Endothelial cell of umbilical vein (primary cell): ENCODE measurements around the gene CEP72. TPM values are rescaled to one million over a fixed set of nuclear protein-coding genes. Genes with fewer than 3 reads are reported as not detected.

ENCODE experiments used
- BruUV-seq: library from RNA; stranded (reverse); fragments of 400-500 nt; replicated peaks from 2 replicates; lab custom pipeline; 2021; lab: Mats Ljungman, UMichigan
- CTCF ChIA-PET: fragments of 300-600, 350-600 bp; sonication (Branson Sonifier 250); formaldehyde crosslinking; loops from one replicate; lab custom pipeline; 2021; ENCODE audit warnings: antibody characterized with exemption, inconsistent platforms; lab: Charles Lee
- POLR2A ChIA-PET: fragments of 300-600, 350-600 bp; sonication (Branson Sonifier 250); formaldehyde crosslinking; loops from one replicate; lab custom pipeline; 2021; ENCODE audit warnings: antibody characterized with exemption, inconsistent platforms; lab: Charles Lee
- DNase-seq: peaks from one replicate; pipeline ENCODE4 v3.0.0-alpha.2; 2011; ENCODE audit warnings: low read depth, low spot score
- FAIRE-seq: peaks from 2 replicates; lab custom pipeline; 2011; peaks lifted over from hg19 to GRCh38; lab: Jason Lieb, UNC
- H2AFZ ChIP-seq: 2 replicates; pipeline ENCODE4 v1.6.0; 2012; ENCODE audit warnings: low read depth, low read length, control low read depth, inconsistent platforms
- H3K27ac ChIP-seq: 2 replicates; pipeline ENCODE4 v1.5.1; 2011; ENCODE audit warnings: low read depth, mild to moderate bottlenecking, control low read depth, low read length, moderate library complexity; ENCODE audit not compliant: insufficient read depth
- H3K27me3 ChIP-seq, 2 experiments: 2 replicates each; pipeline versions ENCODE4 v1.6.0 to v1.6.1; 2011; ENCODE audit warnings: low read length in 2 of 2, mixed read lengths in 1 of 2; ENCODE audit not compliant: control insufficient read depth in 2 of 2, insufficient read depth in 2 of 2
- H3K36me3 ChIP-seq, 2 experiments: 2 replicates in 1 of 2; 3 replicates in 1 of 2; pipeline ENCODE4 v1.5.1; 2011; ENCODE audit warnings: low read length in 2 of 2, mild to moderate bottlenecking in 1 of 2, moderate library complexity in 1 of 2; ENCODE audit not compliant: control insufficient read depth in 2 of 2, insufficient read depth in 2 of 2; ENCODE audit errors: extremely low read depth in 1 of 2
- H3K4me1 ChIP-seq: 3 replicates; pipeline ENCODE4 v1.5.1; 2011; ENCODE audit warnings: mild to moderate bottlenecking, low read length; ENCODE audit not compliant: control insufficient read depth, insufficient read depth; ENCODE audit errors: extremely low read depth
- H3K4me2 ChIP-seq: 2 replicates; pipeline ENCODE4 v1.6.1; 2011; ENCODE audit warnings: low read length, control low read depth, mixed read lengths; ENCODE audit not compliant: insufficient read depth
- H3K4me3 ChIP-seq, 3 experiments: fragments of 200-600 bp in 1 of 3; sonication (generic), shearing (Covaris generic) in 1 of 3; replicated peaks in 1 of 3; 2 replicates each; pipeline ENCODE4 v1.5.1; 2011 to 2016; ENCODE audit warnings: control low read depth in 3 of 3, low read length in 3 of 3, mild to moderate bottlenecking in 2 of 3, inconsistent platforms in 1 of 3, low read depth in 1 of 3, moderate library complexity in 1 of 3; ENCODE audit not compliant: insufficient read depth in 1 of 3
- H3K79me2 ChIP-seq: 2 replicates; pipeline ENCODE4 v1.6.0; 2012; ENCODE audit warnings: low read length, inconsistent platforms; ENCODE audit not compliant: control insufficient read depth, insufficient read depth
- H3K9ac ChIP-seq: replicated peaks from 2 replicates; pipeline ENCODE3; 2011; ENCODE audit warnings: low read length, control low read depth; ENCODE audit not compliant: insufficient read depth; ENCODE audit errors: extremely low read depth
- H3K9me1 ChIP-seq: replicated peaks from 3 replicates; pipeline ENCODE4 v1.6.0; 2011; ENCODE audit warnings: mild to moderate bottlenecking, low read length; ENCODE audit not compliant: control insufficient read depth, insufficient read depth; ENCODE audit errors: extremely low read depth
- H3K9me3 ChIP-seq: replicated peaks from 2 replicates; pipeline ENCODE4 v1.5.1; 2012; ENCODE audit warnings: low read length, inconsistent platforms; ENCODE audit not compliant: control insufficient read depth, insufficient read depth
- H4K20me1 ChIP-seq: replicated peaks from 2 replicates; pipeline ENCODE3; 2011; ENCODE audit warnings: mild to moderate bottlenecking, low read length; ENCODE audit not compliant: control insufficient read depth, insufficient read depth; ENCODE audit errors: extremely low read depth
- EZH2 ChIP-seq: IDR thresholded peaks from 2 replicates; pipeline ENCODE4 v1.6.1; 2012; ENCODE audit warnings: borderline replicate concordance, low read depth, mild to moderate bottlenecking, moderate library complexity, low read length, inconsistent platforms; ENCODE audit not compliant: severe bottlenecking
- FOS ChIP-seq: IDR thresholded peaks from 2 replicates; pipeline ENCODE4 v1.6.1; 2011; ENCODE audit warnings: mild to moderate bottlenecking, low read length, moderate library complexity, borderline replicate concordance; ENCODE audit not compliant: insufficient read depth
- GATA2 ChIP-seq: IDR thresholded peaks from 2 replicates; pipeline ENCODE4 v1.7.0; 2011; ENCODE audit warnings: low read depth, mild to moderate bottlenecking, moderate library complexity, mixed read lengths, low read length; ENCODE audit not compliant: insufficient read length, insufficient read depth
- JUN ChIP-seq: IDR thresholded peaks from 2 replicates; pipeline ENCODE4 v1.6.1; 2011; ENCODE audit warnings: borderline replicate concordance, low read depth; ENCODE audit not compliant: insufficient read length, insufficient read depth
- MYC ChIP-seq: IDR thresholded peaks from one replicate; pipeline ENCODE4 v1.6.1; 2011; ENCODE audit warnings: mild to moderate bottlenecking, low read depth, low read length
- POLR2A ChIP-seq: IDR thresholded peaks from 2 replicates; pipeline ENCODE4 v1.6.1; 2012; ENCODE audit warnings: low read depth, mild to moderate bottlenecking, control low read depth, low read length
- POLR2AphosphoS5 ChIP-seq: IDR thresholded peaks from 2 replicates; pipeline ENCODE4 v1.6.1; 2012; ENCODE audit warnings: low read depth, mild to moderate bottlenecking, control low read depth, low read length, moderate library complexity; ENCODE audit not compliant: insufficient read depth
- dilution Hi-C: fragments of 300-500 bp; cut with MboI; formaldehyde crosslinking; loops from one replicate; pipeline ENCODE4 v1.15.0; 2019; ENCODE audit warnings: low sequenced_read_pairs; ENCODE audit not compliant: extremely low pct_ligation_motif_present
- intact Hi-C: fragments of 100-400 bp; cut with micrococcal nuclease; formaldehyde crosslinking; loops from one replicate; pipeline ENCODE4 v1.10.0; 2022
- polyA plus RNA-seq, 4 experiments: library from polyadenylated mRNA; depleted of rRNA in 3 of 4; stranded (reverse) in 3 of 4; unstranded in 1 of 4; fragments of >200 nt; gene quantifications; 2 replicates each; pipeline versions ENCODE4 v1.2.1 to v1.2.3, GENCODE V29; 2011 to 2012; ENCODE audit warnings: missing spikeins in 1 of 4
- total RNA-seq: library from RNA; stranded (reverse); gene quantifications from 2 replicates; pipeline ENCODE4 v1.2.3, GENCODE V29; 2021
- TF ChIP-seq, protein P1 (sequence below): IDR thresholded peaks from 2 replicates; pipeline ENCODE4 v1.6.1; 2011; ENCODE audit not compliant: insufficient read depth, insufficient read length
- TF ChIP-seq, protein P2 (sequence below), 2 donors: IDR thresholded peaks; 1 replicate in 1 of 2; 2 replicates in 1 of 2; pipeline ENCODE4 v1.5.1; 2011; ENCODE audit warnings: low read length in 2 of 2, mild to moderate bottlenecking in 2 of 2, moderate library complexity in 2 of 2, control low read depth in 1 of 2, inconsistent platforms in 1 of 2, low read depth in 1 of 2; ENCODE audit not compliant: insufficient read depth in 1 of 2; ENCODE audit errors: extremely low read depth in 1 of 2

CEP72 gene
- total and polyA plus RNA-seq, 2 donors (not counting 3 experiments of a cell fraction or from before 2014, with no cell fraction given), result 2.9 to 9.5 TPM

DNA sequence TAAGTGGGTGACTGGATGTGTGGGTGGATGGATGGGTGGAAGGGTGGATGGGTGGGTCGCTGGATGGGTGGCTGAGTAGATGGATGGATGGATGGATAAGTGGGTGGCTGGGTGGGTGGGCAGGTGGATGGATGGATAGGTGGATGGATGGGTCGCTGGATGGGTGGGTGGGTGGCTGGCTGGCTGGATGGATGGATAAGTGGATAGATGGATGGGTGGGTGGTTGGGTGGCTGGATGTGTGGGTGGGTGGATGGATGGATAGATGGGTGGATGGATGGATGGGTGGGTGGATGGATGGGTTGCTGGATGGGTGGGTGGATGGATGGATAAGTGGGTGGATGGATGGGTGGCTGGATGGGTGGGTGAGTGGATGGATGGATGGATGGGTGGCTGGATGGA is 27.3 kb upstream of the CEP72 start:
- no peak overlapping the region for H3K9ac ChIP-seq
- H3K27me3 ChIP-seq, result peaks cover 0 to 4% of the 10 kb centered on the region in 2 experiments
- H3K4me1 ChIP-seq, result no peaks in the 10 kb centered on the region
- H3K9me3 ChIP-seq, result no peaks in the 10 kb centered on the region
- FAIRE-seq, result no peak
- TF ChIP-seq EZH2 (no peak), GATA2 (no peak), FOS (no peak), POLR2A (no peak), JUN (no peak), POLR2AphosphoS5 (no peak), MYC (no peak)
- TF ChIP-seq, protein P1, sequence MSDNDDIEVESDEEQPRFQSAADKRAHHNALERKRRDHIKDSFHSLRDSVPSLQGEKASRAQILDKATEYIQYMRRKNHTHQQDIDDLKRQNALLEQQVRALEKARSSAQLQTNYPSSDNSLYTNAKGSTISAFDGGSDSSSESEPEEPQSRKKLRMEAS, result no peak
- TF ChIP-seq, protein P2, sequence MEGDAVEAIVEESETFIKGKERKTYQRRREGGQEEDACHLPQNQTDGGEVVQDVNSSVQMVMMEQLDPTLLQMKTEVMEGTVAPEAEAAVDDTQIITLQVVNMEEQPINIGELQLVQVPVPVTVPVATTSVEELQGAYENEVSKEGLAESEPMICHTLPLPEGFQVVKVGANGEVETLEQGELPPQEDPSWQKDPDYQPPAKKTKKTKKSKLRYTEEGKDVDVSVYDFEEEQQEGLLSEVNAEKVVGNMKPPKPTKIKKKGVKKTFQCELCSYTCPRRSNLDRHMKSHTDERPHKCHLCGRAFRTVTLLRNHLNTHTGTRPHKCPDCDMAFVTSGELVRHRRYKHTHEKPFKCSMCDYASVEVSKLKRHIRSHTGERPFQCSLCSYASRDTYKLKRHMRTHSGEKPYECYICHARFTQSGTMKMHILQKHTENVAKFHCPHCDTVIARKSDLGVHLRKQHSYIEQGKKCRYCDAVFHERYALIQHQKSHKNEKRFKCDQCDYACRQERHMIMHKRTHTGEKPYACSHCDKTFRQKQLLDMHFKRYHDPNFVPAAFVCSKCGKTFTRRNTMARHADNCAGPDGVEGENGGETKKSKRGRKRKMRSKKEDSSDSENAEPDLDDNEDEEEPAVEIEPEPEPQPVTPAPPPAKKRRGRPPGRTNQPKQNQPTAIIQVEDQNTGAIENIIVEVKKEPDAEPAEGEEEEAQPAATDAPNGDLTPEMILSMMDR (IDR thresholded peaks at IDR 0.05; ENCODE audit: extremely low read depth in 1 of 2, insufficient read depth in 1 of 2, low read depth in 1 of 2, low read length in 2 of 2), result no peak
- no TSS peak for BruUV-seq
- no peaks in the 10 kb centered on the region for H3K9me1 ChIP-seq
- no peak overlapping the region for H2AFZ ChIP-seq
- DNase-seq, result no peak
- no peak overlapping the region for H3K27ac ChIP-seq
- POLR2A ChIA-PET, result no interaction called here
- H4K20me1 ChIP-seq, result no peaks in the 10 kb centered on the region
- H3K4me3 ChIP-seq, result no peak overlapping the region
- CTCF ChIA-PET, result no interaction called here
- no peaks in the 10 kb centered on the region for H3K36me3 ChIP-seq
- H3K79me2 ChIP-seq, result no peaks in the 10 kb centered on the region
- intact Hi-C loops, result no loop called here
- no peak overlapping the region for H3K4me2 ChIP-seq
- dilution Hi-C loops, result no loop called here
